Measurements from ENCODE around the gene SLC9A3.

DNA sequence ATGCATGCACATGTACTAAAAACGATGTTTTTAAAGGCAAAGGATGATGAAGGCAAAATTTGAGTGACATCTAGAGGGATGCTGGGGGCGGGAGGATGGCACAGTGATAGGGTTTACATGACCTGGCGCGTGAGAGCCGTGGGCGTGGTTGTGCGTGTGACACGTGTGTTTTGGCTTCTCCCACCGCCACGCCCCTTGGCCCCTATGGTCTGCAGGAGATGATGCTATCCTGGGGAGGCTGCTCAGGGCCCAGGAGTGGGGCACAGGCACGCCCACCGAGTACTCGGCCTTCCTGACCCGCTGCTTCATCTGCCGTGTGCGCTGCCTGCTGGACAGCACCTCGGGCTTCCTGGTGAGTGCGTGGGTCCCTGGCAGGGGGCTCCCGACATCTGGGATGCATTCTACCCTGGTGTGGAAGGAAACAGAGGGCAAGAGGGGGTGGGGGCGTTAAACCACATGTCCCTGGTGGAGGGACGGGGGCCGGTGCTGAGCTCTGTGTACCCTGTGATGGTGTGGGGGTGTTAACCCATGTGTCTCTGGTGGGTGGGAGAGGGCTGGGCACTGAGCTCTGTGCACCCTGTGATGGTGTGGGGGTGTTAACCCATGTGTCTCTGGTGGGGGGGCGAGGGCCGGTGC, 100.5 kb downstream of the SLC9A3 start:
- TF ChIP-seq, protein P1, sequence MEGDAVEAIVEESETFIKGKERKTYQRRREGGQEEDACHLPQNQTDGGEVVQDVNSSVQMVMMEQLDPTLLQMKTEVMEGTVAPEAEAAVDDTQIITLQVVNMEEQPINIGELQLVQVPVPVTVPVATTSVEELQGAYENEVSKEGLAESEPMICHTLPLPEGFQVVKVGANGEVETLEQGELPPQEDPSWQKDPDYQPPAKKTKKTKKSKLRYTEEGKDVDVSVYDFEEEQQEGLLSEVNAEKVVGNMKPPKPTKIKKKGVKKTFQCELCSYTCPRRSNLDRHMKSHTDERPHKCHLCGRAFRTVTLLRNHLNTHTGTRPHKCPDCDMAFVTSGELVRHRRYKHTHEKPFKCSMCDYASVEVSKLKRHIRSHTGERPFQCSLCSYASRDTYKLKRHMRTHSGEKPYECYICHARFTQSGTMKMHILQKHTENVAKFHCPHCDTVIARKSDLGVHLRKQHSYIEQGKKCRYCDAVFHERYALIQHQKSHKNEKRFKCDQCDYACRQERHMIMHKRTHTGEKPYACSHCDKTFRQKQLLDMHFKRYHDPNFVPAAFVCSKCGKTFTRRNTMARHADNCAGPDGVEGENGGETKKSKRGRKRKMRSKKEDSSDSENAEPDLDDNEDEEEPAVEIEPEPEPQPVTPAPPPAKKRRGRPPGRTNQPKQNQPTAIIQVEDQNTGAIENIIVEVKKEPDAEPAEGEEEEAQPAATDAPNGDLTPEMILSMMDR (IDR thresholded peaks at IDR 0.05): no peak
- TF ChIP-seq POLR2A (IDR thresholded peaks at IDR 0.05): no peak
- no peak for TF ChIP-seq EP300 (IDR thresholded peaks at IDR 0.05; ENCODE audit: low read depth)

Data from transverse colon (tissue), 3 donors.